IMR-90 (cell line): Measurements from ENCODE around the gene HEBP1. TPM values are rescaled to one million over a fixed set of nuclear protein-coding genes. Genes with fewer than 3 reads are reported as not detected.

Experiments
- ATAC-seq: fragments of 200-7000 bp; cut with Tn5 transposase; 2 replicates; pipeline ENCODE4 v1.9.1; 2020; ENCODE audit warnings: low read depth, mild to moderate bottlenecking, moderate library complexity
- BruUV-seq: library from RNA; stranded (reverse); fragments of 400-500 nt; replicated peaks from 2 replicates; lab custom pipeline; 2021; lab: Mats Ljungman, UMichigan
- CTCF ChIA-PET: fragments of 300-600 bp; formaldehyde crosslinking; extraction: SDS; loops from one replicate; lab custom pipeline; 2021; ENCODE audit warnings: antibody characterized with exemption; lab: Yijun Ruan, JAX
- POLR2A ChIA-PET: fragments of 300-600 bp; sonication (Branson Sonifier 250); formaldehyde crosslinking; loops from one replicate; lab custom pipeline; 2022; ENCODE audit warnings: antibody characterized with exemption; ENCODE audit not compliant: unreplicated experiment; lab: Charles Lee
- DNase-seq: peaks from one replicate; pipeline ENCODE4 v3.0.0; 2013
- H2AFZ ChIP-seq: replicated peaks from 2 replicates; pipeline ENCODE3; 2013; ENCODE audit warnings: low read length, mild to moderate bottlenecking; ENCODE audit not compliant: poor library complexity
- H2AK5ac ChIP-seq: 2 replicates; pipeline ENCODE4 v1.6.1; 2013; ENCODE audit warnings: low read depth, low read length, inconsistent platforms
- H2AK9ac ChIP-seq: replicated peaks from 2 replicates; pipeline ENCODE3; 2013; ENCODE audit warnings: mild to moderate bottlenecking, low read depth, low read length, moderate library complexity; ENCODE audit not compliant: poor library complexity
- H2BK120ac ChIP-seq: 2 replicates; pipeline ENCODE4 v1.6.1; 2013; ENCODE audit warnings: low read depth, low read length, inconsistent platforms
- H2BK15ac ChIP-seq: 3 replicates; pipeline ENCODE4 v1.6.1; 2013; ENCODE audit warnings: low read depth, low read length, inconsistent platforms
- H2BK20ac ChIP-seq: 2 replicates; pipeline ENCODE4 v1.6.1; 2013; ENCODE audit warnings: low read depth, mild to moderate bottlenecking, inconsistent platforms, low read length, moderate library complexity
- H2BK5ac ChIP-seq: 2 replicates; pipeline ENCODE4 v1.6.1; 2013; ENCODE audit warnings: mild to moderate bottlenecking, low read depth, low read length, inconsistent platforms; ENCODE audit not compliant: poor library complexity, severe bottlenecking
- H3K14ac ChIP-seq: replicated peaks from 2 replicates; pipeline ENCODE4 v1.6.1; 2013; ENCODE audit warnings: low read depth, low read length, inconsistent platforms
- H3K18ac ChIP-seq: 2 replicates; pipeline ENCODE4 v1.6.1; 2013; ENCODE audit warnings: low read depth, low read length, control low read depth
- H3K23ac ChIP-seq: 2 replicates; pipeline ENCODE4 v1.6.1; 2013; ENCODE audit warnings: low read depth, low read length, inconsistent platforms
- H3K27ac ChIP-seq: 2 replicates; pipeline ENCODE4 v1.5.1; 2013; ENCODE audit warnings: mild to moderate bottlenecking, control low read depth, low read length; ENCODE audit not compliant: insufficient read depth
- H3K27me3 ChIP-seq: 2 replicates; pipeline ENCODE4 v1.6.1; 2013; ENCODE audit warnings: low read length; ENCODE audit not compliant: control insufficient read depth, insufficient read depth
- H3K36me3 ChIP-seq: 2 replicates; pipeline ENCODE4 v1.6.1; 2013; ENCODE audit warnings: low read length, mixed read lengths; ENCODE audit not compliant: control insufficient read depth, insufficient read depth
- H3K4ac ChIP-seq: 2 replicates; pipeline ENCODE4 v1.6.1; 2013; ENCODE audit warnings: low read depth, low read length, inconsistent platforms
- H3K4me1 ChIP-seq: 2 replicates; pipeline ENCODE4 v1.6.1; 2013; ENCODE audit warnings: low read length, mixed read lengths; ENCODE audit not compliant: control insufficient read depth, insufficient read depth
- H3K4me2 ChIP-seq: 2 replicates; pipeline ENCODE4 v1.6.1; 2013; ENCODE audit warnings: low read depth, mild to moderate bottlenecking, control low read depth, low read length, moderate library complexity
- H3K4me3 ChIP-seq: 2 replicates; pipeline ENCODE4 v1.5.1; 2013; ENCODE audit warnings: low read depth, mild to moderate bottlenecking, control low read depth, low read length, moderate library complexity; ENCODE audit not compliant: insufficient read depth
- H3K56ac ChIP-seq: 2 replicates; pipeline ENCODE4 v1.6.1; 2013; ENCODE audit warnings: low read length, inconsistent platforms; ENCODE audit not compliant: insufficient read depth; ENCODE audit errors: extremely low read depth
- H3K79me1 ChIP-seq, 2 experiments: 2 replicates each; pipeline ENCODE4 v1.6.1; 2013; ENCODE audit warnings: low read length in 2 of 2, inconsistent platforms in 1 of 2, low read depth in 1 of 2
- H3K9ac ChIP-seq: 2 replicates; pipeline ENCODE4 v1.6.1; 2013; ENCODE audit warnings: low read depth, low read length, control low read depth
- H3K9me1 ChIP-seq: 2 replicates; pipeline ENCODE4 v1.6.1; 2013; ENCODE audit warnings: low read length, inconsistent platforms; ENCODE audit not compliant: insufficient read depth
- H3K9me3 ChIP-seq: 2 replicates; pipeline ENCODE4 v1.6.1; 2013; ENCODE audit warnings: low read length; ENCODE audit not compliant: control insufficient read depth, insufficient read depth
- H4K20me1 ChIP-seq: 2 replicates; pipeline ENCODE4 v1.6.1; 2013; ENCODE audit warnings: low read length, inconsistent platforms; ENCODE audit not compliant: insufficient read depth
- H4K5ac ChIP-seq: 2 replicates; pipeline ENCODE4 v1.6.1; 2013; ENCODE audit warnings: mild to moderate bottlenecking, low read depth, low read length, control low read depth
- H4K8ac ChIP-seq, 2 experiments: 2 replicates each; pipeline ENCODE4 v1.6.1; 2013; ENCODE audit warnings: low read depth in 2 of 2, low read length in 2 of 2, control low read depth in 1 of 2, inconsistent platforms in 1 of 2
- H4K91ac ChIP-seq: 2 replicates; pipeline ENCODE4 v1.6.1; 2013; ENCODE audit warnings: low read depth, low read length, inconsistent platforms; ENCODE audit not compliant: insufficient read depth
- CEBPB ChIP-seq: IDR thresholded peaks from 2 replicates; pipeline ENCODE4 v1.6.1; 2012; ENCODE audit warnings: low read depth, low read length, improper control_type of control experiment
- CHD1 ChIP-seq: IDR thresholded peaks from 2 replicates; pipeline ENCODE4 v1.6.1; 2012; ENCODE audit warnings: low read depth, low read length, improper control_type of control experiment
- MAZ ChIP-seq: IDR thresholded peaks from 2 replicates; pipeline ENCODE4 v1.6.1; 2012; ENCODE audit warnings: low read depth, mild to moderate bottlenecking, low read length, improper control_type of control experiment, moderate library complexity, borderline replicate concordance
- MXI1 ChIP-seq: IDR thresholded peaks from 2 replicates; pipeline ENCODE4 v1.6.1; 2012; ENCODE audit warnings: low read depth, mild to moderate bottlenecking, low read length, moderate library complexity, borderline replicate concordance
- NFE2L2 ChIP-seq: fragments of 150-350 bp; IDR thresholded peaks from 2 replicates; pipeline ENCODE4 v1.6.1; 2016; ENCODE audit warnings: low read depth, mild to moderate bottlenecking, low read length
- POLR2A ChIP-seq: IDR thresholded peaks from 2 replicates; pipeline ENCODE4 v1.6.1; 2012; ENCODE audit warnings: mild to moderate bottlenecking, low read depth, low read length
- RCOR1 ChIP-seq: IDR thresholded peaks from 2 replicates; pipeline ENCODE4 v1.6.1; 2012; ENCODE audit warnings: mild to moderate bottlenecking, low read length, improper control_type of control experiment; ENCODE audit not compliant: insufficient replicate concordance
- RFX5 ChIP-seq: IDR thresholded peaks from 2 replicates; pipeline ENCODE4 v1.8.0; 2012; ENCODE audit warnings: low read depth, mild to moderate bottlenecking, low read length, moderate library complexity
- SMC3 ChIP-seq: fragments of 150-350 bp; IDR thresholded peaks from 2 replicates; pipeline ENCODE4 v1.6.1; 2016; ENCODE audit warnings: low read depth, mild to moderate bottlenecking, antibody characterized with exemption, low read length, moderate library complexity
- WGBS, 2 experiments: methylation state at CpG; one replicate each; pipeline versions ENCODE4 v1.1.5 to v1.1.7; 2013; ENCODE audit warnings: missing lambda C conversion rate in 2 of 2; ENCODE audit not compliant: insufficient read length in 1 of 2; ENCODE audit errors: extremely low coverage in 2 of 2; 5-methylcytosine and 5-hydroxymethylcytosine counted together
- dilution Hi-C: fragments of 300-500 bp; cut with HindIII; formaldehyde crosslinking; loops from one replicate; pipeline ENCODE4 v1.14.3; 2018; ENCODE audit warnings: low sequenced_read_pairs; ENCODE audit not compliant: unreplicated experiment
- in situ Hi-C: fragments of 300-500 bp; cut with MboI; formaldehyde crosslinking; loops from 3 replicates; pipeline ENCODE4 v1.14.3; 2019; ENCODE audit warnings: low sequenced_read_pairs, inconsistent platforms, mixed read lengths
- intact Hi-C: fragments of 100-400 bp; cut with micrococcal nuclease; formaldehyde crosslinking; loops from 2 replicates; pipeline ENCODE4 v1.10.0; 2022
- polyA plus RNA-seq, 3 experiments: library from polyadenylated mRNA; depleted of rRNA; stranded (reverse); fragments of >200 nt; gene quantifications; 2 replicates each; pipeline ENCODE4 v1.2.3, GENCODE V29; 2012; ENCODE audit warnings: low replicate concordance in 1 of 3
- total RNA-seq: library from RNA; depleted of rRNA; stranded (reverse); fragments of >200 nt; gene quantifications from 2 replicates; pipeline ENCODE4 v1.2.3, GENCODE V29; 2012
- TF ChIP-seq, protein P1 (sequence below): conservative IDR thresholded peaks from 2 replicates; pipeline ENCODE4 v1.5.1; 2012; ENCODE audit warnings: mild to moderate bottlenecking, low read depth, low read length, improper control_type of control experiment
- TF ChIP-seq, protein P2 (sequence below): fragments of 150-350 bp; IDR thresholded peaks from 2 replicates; pipeline ENCODE4 v1.6.1; 2016; ENCODE audit warnings: low read depth, mild to moderate bottlenecking, low read length, moderate library complexity, borderline replicate concordance

Gene HEBP1
- total and polyA plus RNA-seq, 2 of the 4 experiments (the other 2 are of a cell fraction): 18.8 to 49.2 TPM

DNA sequence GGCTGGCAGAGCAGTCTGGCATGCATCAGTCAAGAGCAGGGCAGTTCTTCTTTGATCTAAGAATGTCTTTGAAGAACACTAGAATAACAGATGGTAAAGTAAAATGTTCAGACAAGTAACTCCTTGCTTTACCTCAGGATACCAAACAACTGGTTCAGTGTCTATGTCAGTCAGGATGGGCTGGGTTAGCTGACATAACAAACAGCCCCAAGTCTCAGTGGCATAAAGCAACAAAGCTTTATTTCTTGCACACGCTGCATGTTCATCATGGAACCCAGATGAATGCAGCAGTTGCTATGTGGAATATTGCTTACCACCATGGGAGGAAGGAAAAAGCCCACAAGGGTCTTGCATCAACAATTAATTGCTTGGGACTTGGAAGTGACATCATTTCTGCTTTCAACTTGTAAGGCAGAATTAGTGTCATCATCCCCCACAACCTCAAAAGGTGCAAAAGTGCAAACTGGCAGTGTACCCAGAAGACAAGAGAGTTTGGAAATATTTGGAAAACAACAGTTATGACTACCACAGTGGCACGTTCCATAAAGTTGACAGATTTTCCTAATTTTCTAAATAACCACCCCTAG, 69.3 kb downstream of the HEBP1 start:
- CTCF ChIA-PET: no interaction called here
- no TSS peak for BruUV-seq

More for the DNA sequence above, 69.3 kb downstream of the HEBP1 start:
- Histone ChIP-seq H3K23ac (no peak overlapping the region), H3K36me3 (peaks cover 3% of the 10 kb centered on the region), H4K91ac (no peak overlapping the region), H3K4ac (no peak overlapping the region), H3K18ac (no peak overlapping the region), H3K4me3 (no peak overlapping the region), H3K79me1 (no peaks in the 10 kb centered on the region; a peak in 2 of 4 replicates), H3K9ac (no peak overlapping the region), H2AK5ac (no peak overlapping the region), H2AFZ (no peak overlapping the region), H2BK20ac (no peak overlapping the region), H3K9me1 (0 out of 2 replicates have a peak, but pooled peaks cover 8% of the 10 kb centered on the region), H2BK15ac (no peak overlapping the region), H2BK120ac (no peak overlapping the region), H3K4me2 (no peak overlapping the region), H3K14ac (no peak overlapping the region), H4K5ac (no peak overlapping the region), H3K56ac (no peak overlapping the region), H3K27ac (no peak overlapping the region), H3K9me3 (no peaks in the 10 kb centered on the region), H2BK5ac (no peak overlapping the region), H2AK9ac (no peak overlapping the region), H4K20me1 (no peaks in the 10 kb centered on the region), H4K8ac (no peak overlapping the region), H3K4me1 (peaks cover 2% of the 10 kb centered on the region; the same call in 1 of the 2 replicates), H3K27me3 (no peaks in the 10 kb centered on the region)
- intact Hi-C loops: no loop called here
- WGBS, 2 experiments: no CpG with 5 or more reads among the region's 2 CpGs
- TF ChIP-seq, protein P1, sequence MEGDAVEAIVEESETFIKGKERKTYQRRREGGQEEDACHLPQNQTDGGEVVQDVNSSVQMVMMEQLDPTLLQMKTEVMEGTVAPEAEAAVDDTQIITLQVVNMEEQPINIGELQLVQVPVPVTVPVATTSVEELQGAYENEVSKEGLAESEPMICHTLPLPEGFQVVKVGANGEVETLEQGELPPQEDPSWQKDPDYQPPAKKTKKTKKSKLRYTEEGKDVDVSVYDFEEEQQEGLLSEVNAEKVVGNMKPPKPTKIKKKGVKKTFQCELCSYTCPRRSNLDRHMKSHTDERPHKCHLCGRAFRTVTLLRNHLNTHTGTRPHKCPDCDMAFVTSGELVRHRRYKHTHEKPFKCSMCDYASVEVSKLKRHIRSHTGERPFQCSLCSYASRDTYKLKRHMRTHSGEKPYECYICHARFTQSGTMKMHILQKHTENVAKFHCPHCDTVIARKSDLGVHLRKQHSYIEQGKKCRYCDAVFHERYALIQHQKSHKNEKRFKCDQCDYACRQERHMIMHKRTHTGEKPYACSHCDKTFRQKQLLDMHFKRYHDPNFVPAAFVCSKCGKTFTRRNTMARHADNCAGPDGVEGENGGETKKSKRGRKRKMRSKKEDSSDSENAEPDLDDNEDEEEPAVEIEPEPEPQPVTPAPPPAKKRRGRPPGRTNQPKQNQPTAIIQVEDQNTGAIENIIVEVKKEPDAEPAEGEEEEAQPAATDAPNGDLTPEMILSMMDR: no peak
- TF ChIP-seq SMC3 (no peak), NFE2L2 (no peak), MXI1 (no peak), MAZ (no peak), RCOR1 (no peak), POLR2A (no peak), CHD1 (no peak), CEBPB (no peak), RFX5 (no peak)
- TF ChIP-seq, protein P2, sequence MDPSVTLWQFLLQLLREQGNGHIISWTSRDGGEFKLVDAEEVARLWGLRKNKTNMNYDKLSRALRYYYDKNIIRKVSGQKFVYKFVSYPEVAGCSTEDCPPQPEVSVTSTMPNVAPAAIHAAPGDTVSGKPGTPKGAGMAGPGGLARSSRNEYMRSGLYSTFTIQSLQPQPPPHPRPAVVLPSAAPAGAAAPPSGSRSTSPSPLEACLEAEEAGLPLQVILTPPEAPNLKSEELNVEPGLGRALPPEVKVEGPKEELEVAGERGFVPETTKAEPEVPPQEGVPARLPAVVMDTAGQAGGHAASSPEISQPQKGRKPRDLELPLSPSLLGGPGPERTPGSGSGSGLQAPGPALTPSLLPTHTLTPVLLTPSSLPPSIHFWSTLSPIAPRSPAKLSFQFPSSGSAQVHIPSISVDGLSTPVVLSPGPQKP: no peak
- dilution Hi-C loops: no loop called here
- no peak for DNase-seq
- no peak for ATAC-seq
- POLR2A ChIA-PET: no interaction called here
- in situ Hi-C loops: no loop called here
